GM12872 (cell line): ENCODE results near the gene PARD3B.

Experiments used
- CTCF ChIP-seq: IDR thresholded peaks from 3 replicates; pipeline ENCODE4 v1.5.1; 2011; ENCODE audit warnings: low read depth, mild to moderate bottlenecking, low read length, moderate library complexity; ENCODE audit not compliant: insufficient read depth

PARD3B gene

GRCh38 chr2:204988836-204989235 is 443.6 kb downstream of the PARD3B start:
- no peak for TF ChIP-seq CTCF

- TF ChIP-seq CTCF: no peak
Measured at GRCh38 chr2:204989877-204990276, 444.6 kb downstream of the PARD3B start.

- TF ChIP-seq CTCF: no peak
Measured at GRCh38 chr2:205001300-205001966, 456.2 kb downstream of the PARD3B start.

GRCh38 chr2:205002390-205002789 is 457.1 kb downstream of the PARD3B start:
- TF ChIP-seq CTCF: no peak

- no peak for TF ChIP-seq CTCF
Measured at GRCh38 chr2:205003288-205003687, 458.0 kb downstream of the PARD3B start.

GRCh38 chr2:205010196-205010595 is 464.9 kb downstream of the PARD3B start:
- no peak for TF ChIP-seq CTCF

- no peak for TF ChIP-seq CTCF
Measured at GRCh38 chr2:205011031-205011430, 465.8 kb downstream of the PARD3B start.
